Glomerular visceral epithelial cell (primary cell): ENCODE data around the gene CERT1.
"Not testable (repeated sequence)": the region's sequence is repeated elsewhere in the genome, so short reads cannot be mapped to it uniquely, and the experiment has no call there.

Experiments used
- DNase-seq: peaks from one replicate; pipeline ENCODE4 v3.0.0-alpha.2; 2016; ENCODE audit errors: extremely low spot score

Gene CERT1

GRCh38 chr5:75511435-75512382 is at the start of gene CERT1, which contains the start of gene POLK:
CERT1 (minus strand) TSS chr5:75511629; CDS start chr5:75511207, 422 bp downstream.
POLK (plus strand) TSS chr5:75511891.
- DNase-seq: peak; percentile 99

- DNase-seq: not testable (repeated sequence)
Measured at GRCh38 chr5:75560655-75561054, 49.2 kb upstream of the CERT1 start.

GRCh38 chr5:75558981-75559632 is 47.7 kb upstream of the CERT1 start:
- DNase-seq: no peak

- no peak for DNase-seq
Measured at GRCh38 chr5:75558221-75558620, 46.8 kb upstream of the CERT1 start.

DNA sequence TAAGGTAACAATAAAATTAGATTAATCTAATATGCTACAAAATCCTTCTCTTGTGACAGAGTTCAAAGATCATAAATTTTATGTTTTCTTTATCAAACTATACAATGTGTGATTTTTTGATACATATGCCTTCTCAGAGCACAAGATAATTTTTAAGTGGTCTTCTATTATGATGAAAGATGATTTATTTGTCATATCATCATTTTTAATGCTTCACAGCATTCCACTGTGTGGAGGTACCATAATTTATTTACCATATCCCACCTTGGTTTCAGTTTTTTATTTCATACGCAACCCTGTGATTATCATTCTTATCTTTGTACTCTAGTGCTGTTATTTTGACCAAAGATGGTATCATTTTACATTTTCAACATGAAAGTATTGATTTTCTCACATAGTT is 41.9 kb upstream of the CERT1 start:
- no peak for DNase-seq

DNA sequence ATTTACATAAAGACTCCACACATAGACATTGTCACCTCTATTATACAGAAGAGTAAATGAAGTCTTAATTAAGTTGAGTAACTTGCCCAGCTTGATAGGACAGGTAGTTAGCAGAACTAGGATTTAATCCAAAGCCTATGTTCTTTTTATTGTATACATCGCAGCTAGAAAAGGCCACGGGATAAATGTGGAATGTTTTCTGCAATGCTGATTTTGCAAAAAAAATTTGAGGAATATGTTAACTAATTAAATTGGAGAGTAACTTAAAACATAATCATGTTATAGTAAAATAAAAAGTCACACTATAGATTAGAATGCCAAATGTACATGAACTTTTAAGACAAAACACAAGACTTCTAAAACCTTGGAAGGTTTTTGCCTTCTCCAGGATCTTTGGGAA is 41.3 kb upstream of the CERT1 start:
- no peak for DNase-seq

DNA sequence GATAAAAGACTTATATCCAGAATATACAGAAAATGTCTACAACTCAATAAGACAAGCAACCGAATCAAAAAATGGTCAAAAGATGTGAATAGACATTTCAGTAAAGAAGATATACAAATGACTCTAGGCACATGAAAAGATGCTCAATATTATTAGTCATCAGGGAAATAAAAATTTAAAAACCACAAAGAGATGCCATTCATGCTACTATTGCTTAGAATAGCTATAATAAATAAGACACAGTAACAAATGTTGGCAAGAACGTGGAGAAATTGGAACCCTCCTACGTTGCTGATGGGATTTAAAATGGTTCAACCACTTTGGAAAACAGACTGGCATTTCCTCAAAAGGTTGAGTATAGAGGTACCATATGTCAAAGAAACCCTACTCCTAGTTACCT is 40.0 kb upstream of the CERT1 start:
- no peak for DNase-seq

GRCh38 chr5:75550597-75550996 is 39.2 kb upstream of the CERT1 start:
- no peak for DNase-seq

DNA sequence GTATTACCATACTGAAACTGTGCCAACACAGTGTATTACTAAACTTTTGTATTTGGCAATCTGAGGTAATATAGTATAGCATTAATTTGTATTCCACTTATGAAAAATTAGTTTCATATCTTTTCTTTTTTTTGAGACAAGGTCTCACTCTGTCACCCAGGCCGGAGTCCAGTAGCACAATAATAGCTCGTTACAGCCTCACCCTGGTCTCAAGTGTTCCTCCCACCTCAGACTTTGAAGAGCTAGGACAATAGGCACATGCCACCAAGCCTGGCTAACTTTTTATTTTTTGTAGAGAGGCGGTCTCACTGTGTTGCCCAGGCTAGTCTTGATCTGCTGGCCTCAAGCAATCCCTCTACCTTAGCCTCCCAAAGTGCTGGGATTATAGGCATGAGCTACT is 36.4 kb upstream of the CERT1 start:
- DNase-seq: no peak

DNA sequence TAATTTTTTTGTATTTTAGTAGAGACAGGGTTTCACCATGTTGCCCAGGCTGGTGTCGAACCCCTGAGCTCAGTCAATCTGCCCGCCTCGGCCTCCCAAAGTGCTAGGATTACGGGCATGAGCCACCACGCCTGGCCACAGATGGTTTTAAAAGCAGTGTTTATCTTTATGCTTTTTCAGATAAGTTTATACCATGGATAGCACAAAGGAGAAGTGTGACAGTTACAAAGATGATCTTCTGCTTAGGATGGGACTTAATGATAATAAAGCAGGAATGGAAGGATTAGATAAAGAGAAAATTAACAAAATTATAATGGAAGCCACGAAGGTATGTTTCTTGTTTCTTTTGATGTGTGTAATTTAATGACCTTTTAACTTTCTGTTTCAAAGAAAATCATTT is 35.4 kb upstream of the CERT1 start:
- no peak for DNase-seq

DNA sequence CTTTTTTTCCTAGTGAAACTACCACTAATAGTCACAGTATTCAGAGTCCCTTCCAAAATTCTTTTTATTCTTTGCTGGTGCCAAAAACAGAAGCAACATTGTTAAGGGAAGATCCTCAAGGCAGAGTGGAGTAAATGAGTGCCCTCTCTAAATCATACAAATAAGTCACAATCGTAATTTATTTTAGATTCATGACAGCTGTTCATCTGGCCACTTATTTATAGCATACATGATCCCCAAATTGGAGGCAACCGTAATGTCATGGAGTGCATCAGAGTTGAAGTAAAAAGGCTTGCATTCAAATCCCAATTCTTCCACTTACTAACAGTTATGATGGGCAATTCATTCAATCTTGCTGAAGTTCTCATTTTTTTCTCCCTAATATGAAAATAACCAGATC is 33.7 kb upstream of the CERT1 start:
- DNase-seq: no peak

DNA sequence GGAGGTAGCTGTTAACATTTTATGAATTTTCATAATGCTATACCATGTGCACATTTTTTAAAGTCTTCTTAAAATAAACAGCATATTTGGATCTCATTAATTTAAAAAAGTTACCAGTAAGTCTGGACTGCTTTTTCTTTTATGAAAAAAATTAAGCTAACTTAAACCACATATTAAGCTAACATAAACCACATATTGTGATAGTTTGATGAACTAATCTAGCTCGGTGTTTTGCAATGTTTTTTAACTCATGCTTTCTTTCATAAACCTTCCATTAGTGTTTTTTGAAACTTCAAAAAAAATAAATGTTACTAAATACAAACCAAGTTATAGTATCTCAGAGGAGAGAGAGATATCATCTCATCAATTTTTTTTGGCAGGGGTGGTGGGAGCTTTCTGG is 26.8 kb upstream of the CERT1 start:
- DNase-seq: no peak

GRCh38 chr5:75536694-75537360 is 25.4 kb upstream of the CERT1 start:
- no peak for DNase-seq

DNA sequence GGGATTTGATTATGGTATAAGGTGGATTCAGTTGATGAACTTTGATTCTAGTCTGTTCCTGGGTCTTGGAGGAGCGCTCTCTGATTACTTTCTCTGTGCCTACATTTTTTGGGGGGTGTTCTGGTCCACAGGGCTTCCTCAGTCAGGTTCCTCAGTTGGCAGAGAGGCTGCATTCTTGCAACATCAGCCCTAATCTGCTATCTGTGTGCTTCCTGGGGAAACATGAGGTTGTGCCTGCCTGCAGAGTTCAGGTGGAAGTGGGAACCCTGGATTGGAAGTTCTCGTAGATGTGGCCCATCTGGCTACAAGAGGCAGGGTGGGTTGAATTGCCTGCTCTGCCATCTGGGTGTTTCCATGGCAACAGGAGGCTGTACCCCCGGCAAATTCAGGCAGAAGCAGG is 24.7 kb upstream of the CERT1 start:
- no peak for DNase-seq

- DNase-seq: no peak
Measured at GRCh38 chr5:75534734-75535133, 23.3 kb upstream of the CERT1 start.

DNA sequence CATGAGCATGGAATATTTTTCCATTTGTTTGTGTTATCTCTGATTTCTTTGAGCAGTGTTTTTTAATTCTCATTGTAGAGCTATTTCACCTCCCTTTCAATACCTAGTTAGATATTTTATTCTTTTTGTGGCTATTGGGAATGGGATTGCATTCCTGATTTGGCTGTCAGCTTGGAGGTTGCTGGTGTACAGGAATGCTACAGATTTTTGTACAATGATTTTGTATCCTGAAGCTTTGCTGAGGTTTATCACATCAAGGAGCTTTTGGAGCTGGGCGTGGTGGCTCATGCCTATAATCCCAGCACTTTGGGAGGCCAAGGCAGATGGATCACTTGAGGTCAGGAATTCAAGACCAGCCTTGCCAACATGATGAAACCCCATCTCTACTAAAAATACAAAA is 22.3 kb upstream of the CERT1 start:
- DNase-seq: peak; percentile 47

DNA sequence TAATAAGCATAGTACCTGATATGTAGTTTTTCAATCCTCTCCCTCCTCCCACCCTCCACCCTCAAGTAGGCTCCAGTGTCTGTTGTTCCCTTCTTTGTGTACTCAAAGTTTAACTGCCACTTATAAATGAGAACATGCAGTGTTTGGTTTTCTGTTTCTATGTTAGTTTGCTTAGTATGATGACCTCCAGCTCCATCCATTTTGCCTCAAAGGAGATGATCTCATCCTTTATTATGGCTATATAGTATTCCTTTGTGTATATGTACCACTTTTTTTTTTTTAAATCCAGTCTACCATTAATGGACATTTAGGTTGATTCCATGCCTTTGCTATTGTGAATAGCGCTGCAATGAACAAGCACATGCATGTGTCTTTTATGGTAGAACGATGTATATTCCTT is 20.8 kb upstream of the CERT1 start:
- no peak for DNase-seq

DNA sequence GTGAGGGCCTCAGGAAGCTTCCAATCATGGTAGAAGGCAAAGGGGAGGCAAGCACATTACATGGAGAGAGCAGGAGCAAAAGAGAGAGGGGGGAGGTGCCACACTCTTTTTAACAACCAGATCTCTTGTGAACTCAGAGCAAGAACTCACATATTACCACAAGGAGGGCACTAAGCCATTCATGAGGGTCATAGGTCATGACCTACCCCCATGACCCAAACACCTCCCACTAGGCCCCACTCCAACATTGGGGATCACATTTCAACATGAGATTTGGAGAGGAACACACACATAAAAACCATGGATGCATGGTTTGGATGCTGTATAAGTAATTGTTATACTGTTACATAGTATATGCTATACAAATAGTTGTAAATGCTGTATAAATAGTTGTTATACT is 17.8 kb upstream of the CERT1 start:
- no peak for DNase-seq

GRCh38 chr5:75526070-75526469 is 14.6 kb upstream of the CERT1 start:
- no peak for DNase-seq

DNA sequence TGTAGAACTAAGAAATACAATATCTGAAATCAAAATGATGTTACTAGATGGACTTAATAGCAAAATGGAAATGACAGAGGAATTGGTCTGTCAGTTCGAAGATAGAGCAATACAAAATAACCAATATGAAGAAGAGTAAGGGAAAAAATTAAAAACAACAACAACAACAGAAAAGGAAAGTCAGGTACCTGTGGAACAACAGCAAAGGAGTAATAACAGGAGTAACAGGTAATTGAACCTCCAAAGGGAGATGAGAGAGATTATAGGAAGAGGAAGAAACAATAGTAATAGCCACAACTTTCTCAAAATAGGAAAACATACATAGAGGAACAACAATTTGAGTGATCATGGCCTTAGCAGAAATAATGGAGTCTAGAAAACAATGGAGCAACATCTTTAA is 13.9 kb upstream of the CERT1 start:
- DNase-seq: no peak

DNA sequence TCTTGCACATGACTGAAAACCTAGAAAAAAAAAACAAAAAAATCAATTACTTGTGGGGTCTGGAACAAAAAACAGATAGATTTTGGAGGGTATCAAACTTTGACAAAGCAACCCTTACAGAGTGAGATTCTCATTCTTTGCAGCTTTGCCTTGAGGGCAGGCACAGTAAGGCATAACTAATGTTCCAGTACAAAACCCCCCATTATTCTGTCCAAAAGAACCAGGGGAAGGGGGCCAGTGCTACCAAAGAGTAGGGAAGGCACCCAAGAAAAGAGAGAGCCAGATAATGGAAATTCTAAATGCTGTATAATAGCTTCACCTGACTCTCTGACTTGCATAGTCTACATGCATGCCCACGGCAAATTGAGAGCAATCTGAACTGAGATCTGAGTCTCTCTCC is 13.2 kb upstream of the CERT1 start:
- no peak for DNase-seq

GRCh38 chr5:75524071-75524470 is 12.6 kb upstream of the CERT1 start:
- no peak for DNase-seq

DNA sequence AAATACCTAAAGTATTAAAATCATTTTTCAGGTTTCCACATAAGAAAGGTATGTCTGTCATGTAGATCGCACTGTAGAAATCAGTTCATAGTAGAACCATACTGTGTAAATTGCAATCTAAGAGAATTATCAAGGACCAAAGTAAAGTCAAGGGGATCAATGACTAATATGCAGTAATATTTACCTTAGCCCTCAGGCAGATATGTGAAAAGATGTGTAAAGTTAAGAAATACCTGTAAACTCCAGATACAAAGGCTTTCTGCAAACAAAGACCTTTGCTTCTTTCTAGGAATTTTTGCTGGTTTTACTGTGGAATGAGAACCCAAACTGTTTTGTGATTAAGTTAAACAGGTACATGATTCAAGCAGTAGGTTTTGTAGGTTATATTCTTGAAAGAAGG is 11.8 kb upstream of the CERT1 start:
- no peak for DNase-seq
